Measurements from ENCODE around the gene ART4.

DNA sequence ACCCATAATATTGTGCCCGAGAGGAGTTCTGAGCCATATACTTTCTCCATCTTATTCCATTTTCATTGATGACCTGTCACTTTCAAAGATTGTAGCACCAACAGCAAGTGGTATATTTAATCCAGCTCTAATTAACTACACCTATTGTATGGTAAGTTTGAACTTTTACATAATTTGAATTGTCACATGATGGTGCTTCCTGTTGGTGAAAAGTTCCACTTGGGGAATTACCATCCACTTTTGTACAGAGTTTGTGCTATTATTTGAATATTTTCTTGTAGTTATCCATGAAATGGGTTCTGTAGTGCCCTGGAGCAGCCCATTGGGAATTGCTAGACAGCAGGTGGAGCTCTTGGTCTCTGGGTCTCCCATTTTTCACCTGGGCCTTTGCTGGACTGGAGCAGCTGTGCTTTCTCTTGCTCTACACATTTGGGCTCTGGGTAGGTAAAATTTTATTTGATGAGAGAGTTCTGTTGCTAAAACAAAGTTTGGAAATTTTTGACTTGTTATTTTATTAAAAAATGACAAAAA lies 32.3 kb downstream of the ART4 start:
- TF ChIP-seq GATA2 (IDR thresholded peaks at IDR 0.05; ENCODE audit: insufficient read depth, insufficient read length, low read depth, low read length) (no peak), CTCF (IDR thresholded peaks at IDR 0.05; ENCODE audit: extremely low read depth in 1 of 2, insufficient read depth in 1 of 2, low read depth in 1 of 2, low read length in 2 of 2) (peak; percentile 57 to 61), EZH2 (IDR thresholded peaks at IDR 0.05; ENCODE audit: borderline replicate concordance, low read depth, low read length, severe bottlenecking) (no peak), POLR2A (IDR thresholded peaks at IDR 0.05; ENCODE audit: low read depth, low read length) (no peak), JUN (IDR thresholded peaks at IDR 0.05; ENCODE audit: borderline replicate concordance, insufficient read depth, insufficient read length, low read depth) (no peak), POLR2AphosphoS5 (IDR thresholded peaks at IDR 0.05; ENCODE audit: insufficient read depth, low read depth, low read length) (no peak), MYC (IDR thresholded peaks at IDR 0.05; ENCODE audit: low read depth, low read length) (no peak)
- TF ChIP-seq, protein P1, sequence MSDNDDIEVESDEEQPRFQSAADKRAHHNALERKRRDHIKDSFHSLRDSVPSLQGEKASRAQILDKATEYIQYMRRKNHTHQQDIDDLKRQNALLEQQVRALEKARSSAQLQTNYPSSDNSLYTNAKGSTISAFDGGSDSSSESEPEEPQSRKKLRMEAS (IDR thresholded peaks at IDR 0.05; ENCODE audit: insufficient read depth, insufficient read length), result no peak
